ENCODE measurements around the gene DCAF11. TPM values are rescaled to one million over a fixed set of nuclear protein-coding genes. Genes with fewer than 3 reads are reported as not detected.

DCAF11 gene
- total and polyA plus RNA-seq, 2 of the 13 experiments (the other 11 are each of a cell fraction or from before 2014, with no cell fraction given), result 150 to 257 TPM

GRCh38 chr14:24119691-24120090 is 5.1 kb downstream of the DCAF11 start:
- H2AFZ ChIP-seq (ENCODE audit: low read length), result no peak overlapping the region
- H3K9me3 ChIP-seq (ENCODE audit: low read length), result no peaks in the 10 kb centered on the region
- no peak overlapping the region for H3K4me3 ChIP-seq (replicated peaks in 1 of 3; ENCODE audit: insufficient read depth in 1 of 3, low read depth in 2 of 3, low read length in 3 of 3)
- ChIA-PET POLR2A (interaction anchor here (1.3 to 15.5 kb wide), 5 partner anchors 14 to 151 kb away, joined by 3 to 977 read pairs (median 279); partner anchors contain the start of genes EMC9, FITM1, IRF9 and PCK2), CTCF (ENCODE audit: low intra/inter-chr PET ratio, low total read pairs) (no interaction called here)
- H3K79me2 ChIP-seq (ENCODE audit: insufficient read depth, low read length), result peaks cover 33% of the 10 kb centered on the region
- H3K4me1 ChIP-seq (ENCODE audit: insufficient read depth, low read length), result peaks cover 24% of the 10 kb centered on the region
- in situ Hi-C loops (cut with HindIII; ENCODE audit: extremely low pct_ligation_motif_present, low pct_unique_long_range_greater_than_20kb) (loop anchor here (25.0 kb wide), 1 partner anchor 1532 kb away; the partner anchor contains the start of genes ABHD4 and DAD1), intact Hi-C loops (cut with micrococcal nuclease; ENCODE audit: unreplicated experiment) (loop anchor here (10.0 kb wide), 2 partner anchors 815 to 1025 kb away; partner anchors contain the start of genes ACIN1, BCL2L2, C14orf119 and PPP1R3E)
- DNase-seq (ENCODE audit: low spot score) (no peak), ATAC-seq (no peak), FAIRE-seq (no peak)
- WGBS (ENCODE audit: low lambda C conversion rate), result 97% methylated on average over 6 of the region's 6 CpGs
- H3K36me3 ChIP-seq (replicated peaks in 1 of 2; ENCODE audit: control insufficient read depth in 1 of 2, insufficient read depth in 2 of 2, low read length in 2 of 2), result peaks cover 66 to 75% of the 10 kb centered on the region in 2 experiments
- H3K4me2 ChIP-seq (ENCODE audit: low read depth, low read length), result no peak overlapping the region
- no peak overlapping the region for H3K27ac ChIP-seq (ENCODE audit: extremely low read length, insufficient read depth, low read length)
- H4K20me1 ChIP-seq (ENCODE audit: insufficient read depth, low read length), result no peaks in the 10 kb centered on the region
- TF ChIP-seq, protein P1, sequence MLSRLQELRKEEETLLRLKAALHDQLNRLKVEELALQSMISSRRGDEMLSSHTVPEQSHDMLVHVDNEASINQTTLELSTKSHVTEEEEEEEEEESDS (CRISPR knock-in tag; IDR thresholded peaks at IDR 0.05; ENCODE audit: borderline replicate concordance), result 0 out of 2 replicates have a peak, but pooled peaks have one; percentile 28
- TF ChIP-seq KDM4B (CRISPR knock-in tag; IDR thresholded peaks at IDR 0.05), result no peak
- H3K27me3 ChIP-seq (ENCODE audit: control insufficient read depth in 1 of 2, insufficient read depth in 2 of 2, low read length in 2 of 2), result no peaks in the 10 kb centered on the region; a peak in 1 of 5 replicates
- H3K9ac ChIP-seq (ENCODE audit: insufficient read depth, low read depth, low read length), result no peak overlapping the region
- BruUV-seq (replicated peaks), result no TSS peak

- Histone ChIP-seq H3K9ac (ENCODE audit: insufficient read depth, low read depth, low read length) (no peak overlapping the region), H3K4me3 (replicated peaks in 1 of 3; ENCODE audit: insufficient read depth in 1 of 3, low read depth in 2 of 3, low read length in 3 of 3) (no peak overlapping the region), H3K36me3 (replicated peaks in 1 of 2; ENCODE audit: control insufficient read depth in 1 of 2, insufficient read depth in 2 of 2, low read length in 2 of 2) (peaks cover 66 to 74% of the 10 kb centered on the region in 2 experiments), H3K4me1 (ENCODE audit: insufficient read depth, low read length) (peaks cover 17% of the 10 kb centered on the region), H3K27ac (ENCODE audit: extremely low read length, insufficient read depth, low read length) (no peak overlapping the region), H3K4me2 (ENCODE audit: low read depth, low read length) (no peak overlapping the region), H3K27me3 (ENCODE audit: control insufficient read depth in 1 of 2, insufficient read depth in 2 of 2, low read length in 2 of 2) (no peaks in the 10 kb centered on the region), H3K79me2 (ENCODE audit: insufficient read depth, low read length) (peaks cover 22% of the 10 kb centered on the region), H4K20me1 (ENCODE audit: insufficient read depth, low read length) (no peaks in the 10 kb centered on the region), H3K9me3 (ENCODE audit: low read length) (no peaks in the 10 kb centered on the region), H2AFZ (ENCODE audit: low read length) (no peak overlapping the region)
- intact Hi-C loops (cut with micrococcal nuclease; ENCODE audit: unreplicated experiment) (no loop called here), in situ Hi-C loops (cut with HindIII; ENCODE audit: extremely low pct_ligation_motif_present, low pct_unique_long_range_greater_than_20kb) (loop anchor here (25.0 kb wide), 1 partner anchor 1534 kb away; the partner anchor contains the start of genes ABHD4 and DAD1)
- WGBS (ENCODE audit: low lambda C conversion rate), result 96% methylated on average over 8 of the region's 8 CpGs
- ATAC-seq, result no peak
- CTCF ChIA-PET (ENCODE audit: low intra/inter-chr PET ratio, low total read pairs), result no interaction called here
- BruUV-seq (replicated peaks), result no TSS peak
- no peak for DNase-seq (ENCODE audit: low spot score)
- POLR2A ChIA-PET, result interaction anchor here (10.3 to 15.5 kb wide), 2 partner anchors 12 to 26 kb away, joined by 279 to 977 read pairs; partner anchors contain the start of genes EMC9, FITM1, PSME1 and PSME2
- FAIRE-seq, result no peak
- no peak for TF ChIP-seq HNRNPK (IDR thresholded peaks at IDR 0.05; ENCODE audit: low read depth, low read length, poor library complexity, severe bottlenecking)
- TF ChIP-seq RBFOX2 (IDR thresholded peaks at IDR 0.05; ENCODE audit: low read depth, low read length), result 0 out of 2 replicates have a peak, but pooled peaks have one; percentile 25
- no peak for TF ChIP-seq GLI4 (CRISPR knock-in tag; IDR thresholded peaks at IDR 0.05; ENCODE audit: borderline replicate concordance)
- no peak for TF ChIP-seq ZNF282 (IDR thresholded peaks at IDR 0.05; ENCODE audit: partially characterized antibody)
- no peak for TF ChIP-seq CAMTA2 (CRISPR knock-in tag; IDR thresholded peaks at IDR 0.05; ENCODE audit: borderline replicate concordance)
- no peak for TF ChIP-seq ONECUT2 (CRISPR knock-in tag; IDR thresholded peaks at IDR 0.05)
- TF ChIP-seq RFX5 (IDR thresholded peaks at IDR 0.05; ENCODE audit: low read depth, low read length), result no peak
- TF ChIP-seq SP140L (CRISPR knock-in tag; IDR thresholded peaks at IDR 0.05; ENCODE audit: borderline replicate concordance), result no peak
- TF ChIP-seq ZNF678 (CRISPR knock-in tag; IDR thresholded peaks at IDR 0.05), result no peak
- no peak for TF ChIP-seq SNAPC2 (CRISPR knock-in tag; IDR thresholded peaks at IDR 0.05)
- TF ChIP-seq ZNF18 (CRISPR knock-in tag; IDR thresholded peaks at IDR 0.05; ENCODE audit: insufficient replicate concordance), result no peak
- TF ChIP-seq KLF12 (CRISPR knock-in tag; IDR thresholded peaks at IDR 0.05; ENCODE audit: borderline replicate concordance), result no peak
- TF ChIP-seq, protein P2, sequence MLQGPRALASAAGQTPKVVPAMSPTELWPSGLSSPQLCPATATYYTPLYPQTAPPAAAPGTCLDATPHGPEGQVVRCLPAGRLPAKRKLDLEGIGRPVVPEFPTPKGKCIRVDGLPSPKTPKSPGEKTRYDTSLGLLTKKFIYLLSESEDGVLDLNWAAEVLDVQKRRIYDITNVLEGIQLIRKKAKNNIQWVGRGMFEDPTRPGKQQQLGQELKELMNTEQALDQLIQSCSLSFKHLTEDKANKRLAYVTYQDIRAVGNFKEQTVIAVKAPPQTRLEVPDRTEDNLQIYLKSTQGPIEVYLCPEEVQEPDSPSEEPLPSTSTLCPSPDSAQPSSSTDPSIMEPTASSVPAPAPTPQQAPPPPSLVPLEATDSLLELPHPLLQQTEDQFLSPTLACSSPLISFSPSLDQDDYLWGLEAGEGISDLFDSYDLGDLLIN (CRISPR knock-in tag; IDR thresholded peaks at IDR 0.05; ENCODE audit: borderline replicate concordance), result no peak
- TF ChIP-seq HOXA3 (CRISPR knock-in tag; IDR thresholded peaks at IDR 0.05), result 0 out of 2 replicates have a peak, but pooled peaks have one; percentile 13
These were observed 6.6 kb downstream of the DCAF11 start for GRCh38 chr14:24121210-24121609.
